T-cell (primary cell): ENCODE measurements around the gene BAIAP2L1. TPM values are rescaled to one million over a fixed set of nuclear protein-coding genes. Genes with fewer than 3 reads are reported as not detected.

Experiments
- ATAC-seq, 4 experiments: fragments of 200-7000 bp in 3 of 4; fragments of 150-1000 bp in 1 of 4; cut with Tn5 transposase; replicated peaks in 1 of 4; 1 replicate in 3 of 4; 2 replicates in 1 of 4; pipeline ENCODE4 v1.10.0; 2021; ENCODE audit warnings: moderate library complexity in 3 of 4, mild to moderate bottlenecking in 2 of 4, moderate number of reproducible peaks in 1 of 4
- CTCF ChIA-PET, 2 donors: fragments of 300-600 bp; sonication (Branson Sonifier 250); formaldehyde crosslinking; loops; one replicate each; lab custom pipeline; 2022; ENCODE audit warnings: antibody characterized with exemption in 2 of 2; lab: Charles Lee
- POLR2A ChIA-PET, 2 donors: fragments of 300-600 bp; sonication (Branson Sonifier 250); formaldehyde crosslinking; loops; one replicate each; lab custom pipeline; 2022; ENCODE audit warnings: antibody characterized with exemption in 2 of 2; lab: Charles Lee
- DNase-seq, 35 experiments: peaks; one replicate each; pipeline versions ENCODE4 v3.0.0 to v3.0.0-alpha.2; 2013 to 2023
- H3K27ac ChIP-seq: one replicate; pipeline ENCODE4 v1.5.1; 2013; ENCODE audit warnings: low read length
- H3K27me3 ChIP-seq, 2 experiments: replicated peaks in 1 of 2; 1 replicate in 1 of 2; 2 replicates in 1 of 2; pipeline versions ENCODE4 v1.6.1 to v1.7.0; 2013; ENCODE audit warnings: low read length in 1 of 2, mixed read lengths in 1 of 2; ENCODE audit not compliant: control insufficient read depth in 2 of 2, insufficient read depth in 2 of 2; ENCODE audit errors: extremely low read depth in 1 of 2
- H3K36me3 ChIP-seq, 2 donors: 1 replicate in 1 of 2; 2 replicates in 1 of 2; pipeline versions ENCODE4 v1.6.1 to v1.7.0; 2013; ENCODE audit warnings: low read length in 1 of 2; ENCODE audit not compliant: control insufficient read depth in 2 of 2, insufficient read depth in 1 of 2; ENCODE audit errors: extremely low read depth in 1 of 2
- H3K4me1 ChIP-seq, 2 experiments: 1 replicate in 1 of 2; 2 replicates in 1 of 2; pipeline versions ENCODE4 v1.6.1 to v1.7.0; 2013; ENCODE audit warnings: low read length in 2 of 2, mixed read lengths in 1 of 2; ENCODE audit not compliant: insufficient read depth in 2 of 2, control insufficient read depth in 1 of 2; ENCODE audit errors: extremely low read depth in 1 of 2
- H3K4me3 ChIP-seq, 2 donors: 1 replicate in 1 of 2; 2 replicates in 1 of 2; pipeline versions ENCODE4 v1.5.1 to v1.7.0; 2013; ENCODE audit warnings: mild to moderate bottlenecking in 2 of 2, low read length in 1 of 2, moderate library complexity in 1 of 2; ENCODE audit not compliant: control insufficient read depth in 1 of 2; ENCODE audit errors: extremely low read depth in 1 of 2
- H3K9me3 ChIP-seq: 2 replicates; pipeline ENCODE4 v1.7.0; 2013
- H3K27ac Mint-ChIP-seq, 2 donors: one replicate each; pipeline ENCODE4 v1.8.0; 2020 to 2021; ENCODE audit warnings: mild to moderate bottlenecking in 2 of 2, mixed read lengths in 2 of 2
- H3K27me3 Mint-ChIP-seq, 2 donors: one replicate each; pipeline ENCODE4 v1.8.0; 2021 to 2022; ENCODE audit warnings: mixed read lengths in 2 of 2
- H3K36me3 Mint-ChIP-seq: one replicate; pipeline ENCODE4 v1.8.0; 2021; ENCODE audit warnings: mixed read lengths
- H3K4me1 Mint-ChIP-seq, 3 donors: one replicate each; pipeline ENCODE4 v1.8.0; 2020 to 2022; ENCODE audit warnings: mixed read lengths in 3 of 3, mild to moderate bottlenecking in 1 of 3
- H3K4me3 Mint-ChIP-seq, 3 donors: one replicate each; pipeline ENCODE4 v1.8.0; 2020 to 2022; ENCODE audit warnings: mild to moderate bottlenecking in 3 of 3, mixed read lengths in 3 of 3, moderate library complexity in 3 of 3
- H3K9me3 Mint-ChIP-seq, 3 donors: one replicate each; pipeline ENCODE4 v1.8.0; 2020 to 2022; ENCODE audit warnings: mixed read lengths in 3 of 3
- WGBS: methylation state at CpG from one replicate; pipeline ENCODE4 v1.1.5; 2013; ENCODE audit warnings: missing lambda C conversion rate; ENCODE audit not compliant: insufficient coverage; 5-methylcytosine and 5-hydroxymethylcytosine counted together
- total RNA-seq, 35 experiments: library from RNA in 6 of 35; stranded (reverse) in 6 of 35; fragments of 120-200 nt in 1 of 35; gene quantifications; one replicate each; pipeline versions ENCODE4 v1.2.1 to v1.2.4 and lab custom pipeline; 2013 to 2026

The BAIAP2L1 gene
- total RNA-seq, 5 donors from 2014 or later (not counting 1 experiment from before 2014, with no cell fraction given): 0.92 to 2.6 (median 1.5) TPM

- Histone ChIP-seq H3K27ac (no peak overlapping the region), H3K4me3 (no peak overlapping the region), H3K36me3 (no peaks in the 10 kb centered on the region), H3K27me3 (peaks cover 0 to 15% of the 10 kb centered on the region in 2 experiments), H3K4me1 (no peaks in the 10 kb centered on the region), H3K9me3 (no peaks in the 10 kb centered on the region)
- Mint-ChIP-seq H3K4me1 (no peaks in the 10 kb centered on the region), H3K9me3 (no peaks in the 10 kb centered on the region), H3K27ac (no peak overlapping the region), H3K27me3 (peaks cover 0 to 3% of the 10 kb centered on the region in 2 donors), H3K36me3 (no peaks in the 10 kb centered on the region), H3K4me3 (no peak overlapping the region)
- CTCF ChIA-PET: no interaction called here
- DNase-seq: no peak
- 43% methylated on average over 1 of the region's 4 CpGs for WGBS
- POLR2A ChIA-PET: no interaction called here
- ATAC-seq: no peak
Measured at GRCh38 chr7:98352621-98353020, 48.3 kb downstream of the BAIAP2L1 start.

GRCh38 chr7:98351136-98351535 lies 49.8 kb downstream of the BAIAP2L1 start:
- H3K27me3 ChIP-seq: peaks cover 0 to 15% of the 10 kb centered on the region in 2 experiments
- no peak overlapping the region for H3K27ac Mint-ChIP-seq

GRCh38 chr7:98348726-98349474 lies 52.0 kb downstream of the BAIAP2L1 start:
- Mint-ChIP-seq H3K9me3 (no peaks in the 10 kb centered on the region), H3K4me3 (no peak overlapping the region), H3K4me1 (no peaks in the 10 kb centered on the region), H3K36me3 (no peaks in the 10 kb centered on the region), H3K27ac (no peak overlapping the region), H3K27me3 (peaks cover 0 to 3% of the 10 kb centered on the region in 2 donors)
- no peak for ATAC-seq
- WGBS: 84% methylated on average over 22 of the region's 23 CpGs
- Histone ChIP-seq H3K27ac (no peak overlapping the region), H3K36me3 (no peaks in the 10 kb centered on the region), H3K4me1 (no peaks in the 10 kb centered on the region), H3K9me3 (no peaks in the 10 kb centered on the region), H3K27me3 (peaks cover 0 to 8% of the 10 kb centered on the region in 2 experiments), H3K4me3 (no peak overlapping the region)
- ChIA-PET POLR2A (no interaction called here), CTCF (no interaction called here)
- DNase-seq: no peak

More at GRCh38 chr7:98351136-98351535, 49.8 kb downstream of the BAIAP2L1 start:
- Histone ChIP-seq H3K9me3 (no peaks in the 10 kb centered on the region), H3K36me3 (no peaks in the 10 kb centered on the region), H3K4me3 (no peak overlapping the region), H3K4me1 (no peaks in the 10 kb centered on the region), H3K27ac (no peak overlapping the region)
- POLR2A ChIA-PET: no interaction called here
- 93% methylated on average over 7 of the region's 8 CpGs for WGBS
- CTCF ChIA-PET: no interaction called here
- H3K27me3 Mint-ChIP-seq: peaks cover 0 to 3% of the 10 kb centered on the region in 2 donors
- no peaks in the 10 kb centered on the region for H3K36me3 Mint-ChIP-seq
- H3K9me3 Mint-ChIP-seq: no peaks in the 10 kb centered on the region
- H3K4me3 Mint-ChIP-seq: no peak overlapping the region
- H3K4me1 Mint-ChIP-seq: no peaks in the 10 kb centered on the region
- ATAC-seq: no peak
- no peak for DNase-seq

DNA sequence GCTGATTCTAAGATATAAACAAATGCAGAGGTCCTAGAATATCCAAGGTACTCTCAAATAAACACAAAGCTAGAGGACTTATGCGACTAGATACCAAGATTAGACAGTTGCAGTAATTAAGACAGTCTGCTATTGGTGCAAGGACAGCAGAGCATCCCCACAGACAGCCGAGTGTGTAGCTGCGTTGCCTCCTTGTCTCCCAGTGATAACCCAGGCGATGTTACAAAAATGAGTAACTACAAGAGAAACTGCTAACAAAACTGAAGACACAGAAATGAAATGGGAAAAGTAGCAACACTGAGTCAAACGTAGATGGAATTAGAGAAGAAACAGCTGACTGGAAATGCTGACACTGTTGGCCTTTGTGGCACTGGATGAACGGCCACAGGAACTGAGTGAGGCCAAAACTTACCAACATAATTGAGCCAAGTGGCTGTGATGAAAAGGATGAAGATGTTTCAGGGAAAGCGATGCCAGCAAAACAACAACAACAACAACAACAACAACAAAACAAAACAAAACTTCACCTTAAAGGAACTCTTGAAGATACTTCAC lies 54.3 kb downstream of the BAIAP2L1 start:
- no peaks in the 10 kb centered on the region for H3K36me3 Mint-ChIP-seq
- ChIA-PET CTCF (no interaction called here), POLR2A (no interaction called here)
- H3K9me3 Mint-ChIP-seq: no peaks in the 10 kb centered on the region
- WGBS: 57% methylated on average over 5 of the region's 7 CpGs
- H3K4me1 Mint-ChIP-seq: no peaks in the 10 kb centered on the region
- no peaks in the 10 kb centered on the region for H3K36me3 ChIP-seq
- H3K4me1 ChIP-seq: no peaks in the 10 kb centered on the region
- peaks cover 0 to 3% of the 10 kb centered on the region in 2 donors for H3K27me3 Mint-ChIP-seq
- DNase-seq (no peak), ATAC-seq (no peak)
- no peak overlapping the region for H3K27ac ChIP-seq
- H3K4me3 ChIP-seq: no peak overlapping the region
- H3K27ac Mint-ChIP-seq: no peak overlapping the region
- no peaks in the 10 kb centered on the region for H3K9me3 ChIP-seq
- no peak overlapping the region for H3K4me3 Mint-ChIP-seq
- H3K27me3 ChIP-seq: peaks cover 0 to 8% of the 10 kb centered on the region in 2 experiments

- Histone ChIP-seq H3K4me3 (no peak overlapping the region), H3K27me3 (no peaks in the 10 kb centered on the region), H3K4me1 (no peaks in the 10 kb centered on the region), H3K36me3 (no peaks in the 10 kb centered on the region), H3K27ac (no peak overlapping the region), H3K9me3 (no peaks in the 10 kb centered on the region)
- Mint-ChIP-seq H3K27me3 (no peaks in the 10 kb centered on the region), H3K9me3 (peaks cover 3 to 7% (median 4%) of the 10 kb centered on the region in 3 donors), H3K36me3 (no peaks in the 10 kb centered on the region), H3K4me1 (no peaks in the 10 kb centered on the region), H3K4me3 (no peak overlapping the region), H3K27ac (no peak overlapping the region)
- WGBS: no CpG with 5 or more reads among the region's 3 CpGs
- CTCF ChIA-PET: interaction anchor here (0.6 to 0.7 kb wide), 2 partner anchors 12 to 252 kb away, joined by 3 to 4 read pairs; no protein-coding TSS in a partner anchor
- POLR2A ChIA-PET: no interaction called here
- no peak for DNase-seq
- no peak for ATAC-seq
Measured at GRCh38 chr7:98341106-98341505, 59.8 kb downstream of the BAIAP2L1 start.

GRCh38 chr7:98339043-98339442 lies 61.8 kb downstream of the BAIAP2L1 start:
- Mint-ChIP-seq H3K4me1 (no peaks in the 10 kb centered on the region), H3K9me3 (peaks cover 3 to 7% (median 4%) of the 10 kb centered on the region in 3 donors), H3K27me3 (peaks cover 0 to 2% of the 10 kb centered on the region in 2 donors), H3K36me3 (no peaks in the 10 kb centered on the region), H3K4me3 (no peak overlapping the region), H3K27ac (no peak overlapping the region)
- WGBS: no CpG with 5 or more reads among the region's 3 CpGs
- no peak for DNase-seq
- no peak overlapping the region for H3K4me3 ChIP-seq
- H3K27ac ChIP-seq: no peak overlapping the region
- no peaks in the 10 kb centered on the region for H3K4me1 ChIP-seq
- no peak for ATAC-seq
- ChIA-PET POLR2A (no interaction called here), CTCF (no interaction called here)
- no peaks in the 10 kb centered on the region for H3K27me3 ChIP-seq
- H3K9me3 ChIP-seq: no peaks in the 10 kb centered on the region
- no peaks in the 10 kb centered on the region for H3K36me3 ChIP-seq
